Spleen (tissue), 7 donors: ENCODE data around the gene CMC4.

Experiments used
- CTCF ChIP-seq, 11 experiments: fragments of 200-600 bp in 7 of 11; fragments of 450-650 bp in 4 of 11; sonication (generic) in 4 of 11; IDR thresholded peaks in 8 of 11; conservative IDR thresholded peaks in 3 of 11; 1 replicate in 7 of 11; 2 replicates in 4 of 11; pipeline versions ENCODE4 v1.4.0 to v1.8.0; 2016 to 2021; ENCODE audit warnings: antibody characterized with exemption in 11 of 11, inconsistent platforms in 4 of 11, mild to moderate bottlenecking in 1 of 11
- POLR2A ChIP-seq, 3 donors: fragments of 450-650 bp; IDR thresholded peaks; one replicate each; pipeline ENCODE4 v1.5.1; 2017; ENCODE audit warnings: antibody characterized with exemption in 3 of 3, mild to moderate bottlenecking in 1 of 3
- donor health status: DM: no; HTN: no; CAD: no; lungs with moderate emphysema.
- donor health status: DM: no; HTN: no; CAD: no.
- donor health status: DM: no; HTN: no; CAD: no.

DNA sequence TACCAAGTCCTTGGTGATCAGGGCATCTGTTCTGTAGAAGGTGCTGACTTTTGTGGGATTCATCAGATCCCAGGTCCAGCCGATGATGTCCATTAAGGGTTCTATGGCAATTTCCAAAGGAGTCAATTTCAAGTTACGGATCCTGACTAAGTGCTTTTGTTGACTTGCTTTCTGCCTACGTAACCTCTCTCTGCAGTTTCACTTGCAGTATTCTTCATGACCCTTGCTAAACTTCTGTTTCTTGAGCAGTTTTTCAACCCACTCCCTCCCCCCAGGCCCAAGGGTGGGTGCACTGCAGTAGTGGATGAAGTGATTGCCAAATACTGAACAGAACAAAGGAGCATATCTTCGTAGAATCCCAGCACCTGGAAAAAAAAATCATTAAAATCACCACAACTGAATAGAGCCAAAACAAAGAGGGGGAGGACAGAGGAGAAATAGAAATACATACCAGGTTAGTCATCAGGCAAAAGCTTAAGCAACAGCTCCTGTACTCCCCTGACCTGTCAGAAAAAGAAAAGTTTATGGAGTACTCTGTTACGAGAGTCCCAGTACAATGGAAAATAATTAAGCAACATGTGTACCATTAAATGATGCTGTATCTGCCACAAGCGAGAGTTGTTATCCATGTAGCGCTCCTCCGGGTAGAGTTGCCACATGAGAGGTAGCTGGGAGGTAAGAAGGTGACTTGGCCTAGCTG lies 5.8 kb downstream of the CMC4 start:
- TF ChIP-seq POLR2A (IDR thresholded peaks at IDR 0.05), result no peak
- TF ChIP-seq CTCF (IDR thresholded peaks at IDR 0.05 in 8 of 11, conservative IDR thresholded peaks at IDR 0.05 in 3 of 11), result no peak
